ENCODE data around the gene MAT1A.

- TF ChIP-seq SP1 (IDR thresholded peaks at IDR 0.05; ENCODE audit: low read depth) (no peak), CTCF (IDR thresholded peaks at IDR 0.05 in 2 of 3, conservative IDR thresholded peaks at IDR 0.05 in 1 of 3; ENCODE audit: borderline replicate concordance in 1 of 3, insufficient read depth in 1 of 3, low read depth in 2 of 3, low read length in 2 of 3) (no peak), POLR2A (IDR thresholded peaks at IDR 0.05; ENCODE audit: borderline replicate concordance, extremely low read depth, insufficient read depth, insufficient read length) (no peak), ATF3 (IDR thresholded peaks at IDR 0.05) (no peak)
Measured at GRCh38 chr10:80323311-80323710, 33.9 kb upstream of the MAT1A start.
